Gastroesophageal sphincter (tissue), 3 donors: ENCODE data around the gene ZSCAN2.

Source experiments
- CTCF ChIP-seq, 4 experiments: fragments of 200-600 bp in 2 of 4; fragments of 450-650 bp in 2 of 4; sonication (generic) in 1 of 4; IDR thresholded peaks; one replicate each; pipeline ENCODE4 v1.5.1; 2017 to 2019; ENCODE audit warnings: antibody characterized with exemption in 4 of 4, mild to moderate bottlenecking in 2 of 4, moderate library complexity in 2 of 4
- POLR2A ChIP-seq, 2 donors: fragments of 450-650 bp; IDR thresholded peaks; one replicate each; pipeline ENCODE4 v1.6.1; 2017; ENCODE audit warnings: antibody characterized with exemption in 2 of 2, mild to moderate bottlenecking in 2 of 2, moderate library complexity in 1 of 2
- POLR2AphosphoS5 ChIP-seq: sonication (generic); formaldehyde crosslinking; IDR thresholded peaks from one replicate; pipeline ENCODE4 v1.6.1; 2017; ENCODE audit warnings: antibody characterized with exemption

GRCh38 chr15:84604826-84605553 is 4.2 kb downstream of the ZSCAN2 start:
- TF ChIP-seq POLR2AphosphoS5 (no peak), CTCF (IDR thresholded peaks at IDR 0.05) (no peak), POLR2A (IDR thresholded peaks at IDR 0.05) (no peak)
